Natural killer cell (primary cell): ENCODE results near the gene CSF1. TPM values are rescaled to one million over a fixed set of nuclear protein-coding genes. Genes with fewer than 3 reads are reported as not detected.

ENCODE experiments used
- ATAC-seq, 3 donors: fragments of 150-1000 bp in 2 of 3; fragments of 200-7000 bp in 1 of 3; cut with Tn5 transposase; 1 replicate in 1 of 3; 2 replicates in 2 of 3; pipeline ENCODE4 v1.10.0; 2021; ENCODE audit warnings: mild to moderate bottlenecking in 2 of 3, moderate library complexity in 2 of 3
- DNase-seq, 2 donors: peaks; one replicate each; pipeline versions ENCODE4 v3.0.0 to v3.0.0-alpha.2; 2013 to 2021; ENCODE audit warnings: mixed read lengths in 1 of 2
- H3K27ac ChIP-seq: one replicate; pipeline ENCODE4 v1.5.1; 2013; ENCODE audit warnings: mild to moderate bottlenecking, low read length
- H3K27me3 ChIP-seq: one replicate; pipeline ENCODE4 v1.6.1; 2013; ENCODE audit warnings: low read length; ENCODE audit not compliant: control insufficient read depth, insufficient read depth
- H3K36me3 ChIP-seq: one replicate; pipeline ENCODE4 v1.6.1; 2013; ENCODE audit warnings: low read length; ENCODE audit not compliant: control insufficient read depth, insufficient read depth
- H3K4me1 ChIP-seq: one replicate; pipeline ENCODE4 v1.6.1; 2013; ENCODE audit warnings: low read length; ENCODE audit not compliant: control insufficient read depth, insufficient read depth
- H3K4me3 ChIP-seq: one replicate; pipeline ENCODE4 v1.5.1; 2013; ENCODE audit warnings: low read length
- H3K9me3 ChIP-seq: one replicate; pipeline ENCODE4 v1.6.1; 2013; ENCODE audit warnings: low read length; ENCODE audit not compliant: control insufficient read depth, insufficient read depth
- H3K27ac Mint-ChIP-seq, 2 donors: one replicate each; pipeline ENCODE4 v1.8.0; 2022; ENCODE audit warnings: mild to moderate bottlenecking in 2 of 2, mixed read lengths in 2 of 2, moderate library complexity in 1 of 2
- H3K27me3 Mint-ChIP-seq, 2 donors: one replicate each; pipeline ENCODE4 v1.8.0; 2022; ENCODE audit warnings: low read depth in 2 of 2, mixed read lengths in 2 of 2
- H3K36me3 Mint-ChIP-seq: one replicate; pipeline ENCODE4 v1.8.0; 2022; ENCODE audit warnings: mixed read lengths
- H3K4me1 Mint-ChIP-seq, 2 donors: one replicate each; pipeline ENCODE4 v1.8.0; 2022; ENCODE audit warnings: mixed read lengths in 2 of 2
- H3K4me3 Mint-ChIP-seq: one replicate; pipeline ENCODE4 v1.8.0; 2022; ENCODE audit warnings: mild to moderate bottlenecking, moderate library complexity, mixed read lengths
- H3K9me3 Mint-ChIP-seq, 2 donors: one replicate each; pipeline ENCODE4 v1.8.0; 2022; ENCODE audit warnings: mixed read lengths in 2 of 2
- CTCF ChIP-seq: fragments of 200-600 bp; IDR thresholded peaks from one replicate; pipeline ENCODE4 v1.8.0; 2022; ENCODE audit warnings: antibody characterized with exemption
- WGBS: methylation state at CpG from one replicate; pipeline ENCODE4 v1.1.7; 2013; ENCODE audit warnings: missing lambda C conversion rate; ENCODE audit not compliant: insufficient coverage; 5-methylcytosine and 5-hydroxymethylcytosine counted together
- intact Hi-C: fragments of 100-400 bp; cut with micrococcal nuclease; formaldehyde crosslinking; loops from one replicate; pipeline ENCODE4 v1.14.2; 2022
- total RNA-seq, 4 donors: library from RNA; stranded (reverse); fragments of 120-200 nt in 1 of 4; gene quantifications; one replicate each; pipeline versions ENCODE4 v1.2.3 to v1.2.4, GENCODE V29; 2013 to 2022

The CSF1 gene
- total RNA-seq, 3 donors from 2014 or later (not counting 1 experiment from before 2014, with no cell fraction given): 2.1 to 57.9 (median 3.7) TPM

DNA sequence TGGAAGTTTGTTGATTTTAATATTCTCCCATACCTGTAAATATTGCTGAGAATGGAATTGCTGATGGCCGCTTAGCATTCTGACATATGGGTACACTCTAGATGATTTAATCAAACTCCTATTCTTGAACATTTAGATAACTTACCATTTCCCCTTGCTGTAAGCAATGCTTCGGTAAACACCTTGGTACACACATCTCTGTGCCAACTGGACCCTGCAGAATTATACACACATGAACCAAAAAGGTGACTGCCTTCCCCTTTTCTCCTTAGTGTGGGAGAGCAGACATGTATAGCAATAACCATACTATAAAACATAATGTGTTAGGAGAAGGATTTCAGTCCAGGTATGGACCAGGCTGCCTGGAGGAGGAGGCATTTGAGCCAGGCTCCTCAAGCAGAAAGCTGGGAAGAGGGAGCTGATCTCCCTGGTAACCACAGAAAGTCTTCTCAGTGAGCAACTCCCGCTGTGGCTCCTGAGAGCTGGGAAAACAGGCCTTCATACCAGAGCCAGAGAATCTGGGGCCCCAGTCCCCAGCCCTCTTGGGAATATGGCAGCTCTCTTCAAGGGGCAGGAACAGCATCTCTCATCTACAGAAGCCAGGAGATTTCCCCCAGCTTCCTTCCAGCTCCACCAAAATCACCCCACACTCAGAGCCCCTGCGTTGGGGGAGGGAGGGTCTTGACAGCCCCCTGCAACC, 33.9 kb upstream of the CSF1 start:
- intact Hi-C loops: no loop called here
- DNase-seq (no peak), ATAC-seq (no peak)
- H3K27ac ChIP-seq: no peak overlapping the region
- no peak overlapping the region for H3K4me3 ChIP-seq
- WGBS: 87% methylated on average over 4 of the region's 4 CpGs
- H3K27me3 ChIP-seq: peaks cover 4% of the 10 kb centered on the region
- no peaks in the 10 kb centered on the region for H3K36me3 ChIP-seq
- Mint-ChIP-seq H3K4me3 (no peak overlapping the region), H3K27me3 (peaks cover 13 to 21% of the 10 kb centered on the region in 2 donors), H3K4me1 (no peaks in the 10 kb centered on the region), H3K36me3 (no peaks in the 10 kb centered on the region), H3K9me3 (no peaks in the 10 kb centered on the region), H3K27ac (no peak overlapping the region)
- no peak for TF ChIP-seq CTCF
- H3K4me1 ChIP-seq: no peaks in the 10 kb centered on the region
- H3K9me3 ChIP-seq: no peaks in the 10 kb centered on the region

- H3K4me3 ChIP-seq: no peak overlapping the region
- no peak overlapping the region for H3K27ac ChIP-seq
- DNase-seq (no peak), ATAC-seq (no peak)
- no peaks in the 10 kb centered on the region for H3K4me1 ChIP-seq
- H3K27me3 ChIP-seq: peaks cover 4% of the 10 kb centered on the region
- H3K36me3 Mint-ChIP-seq: no peaks in the 10 kb centered on the region
- H3K27me3 Mint-ChIP-seq: peaks cover 13 to 21% of the 10 kb centered on the region in 2 donors
- WGBS: 91% methylated on average over 13 of the region's 13 CpGs
- no peaks in the 10 kb centered on the region for H3K36me3 ChIP-seq
- intact Hi-C loops: no loop called here
- H3K4me3 Mint-ChIP-seq: no peak overlapping the region
- TF ChIP-seq CTCF: no peak
- no peak overlapping the region for H3K27ac Mint-ChIP-seq
- H3K9me3 ChIP-seq: no peaks in the 10 kb centered on the region
- H3K9me3 Mint-ChIP-seq: no peaks in the 10 kb centered on the region
- H3K4me1 Mint-ChIP-seq: no peaks in the 10 kb centered on the region
Observed at GRCh38 chr1:109877317-109877771, 33.3 kb upstream of the CSF1 start.

DNA sequence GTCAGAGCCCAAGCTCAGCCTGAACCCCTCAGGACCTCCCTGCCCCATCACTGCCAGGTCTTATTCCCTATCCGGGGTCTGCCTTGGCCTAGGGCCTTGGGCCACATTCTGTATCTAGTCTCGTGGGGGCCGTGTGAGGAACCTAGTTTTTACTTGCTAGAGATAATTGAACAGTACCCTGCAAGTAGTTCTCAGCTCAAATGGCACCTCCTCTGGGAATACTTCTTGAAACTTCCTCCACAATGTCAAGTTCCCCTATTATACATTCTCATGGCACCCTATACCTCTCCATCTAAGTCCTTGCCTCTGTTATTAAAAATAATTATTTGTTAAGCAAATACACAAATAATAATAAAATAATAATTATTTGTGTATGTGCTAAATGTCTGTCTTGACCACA, 32.9 kb upstream of the CSF1 start:
- intact Hi-C loops: no loop called here
- H3K27ac ChIP-seq: no peak overlapping the region

More for the DNA sequence above, 32.9 kb upstream of the CSF1 start:
- no peaks in the 10 kb centered on the region for H3K4me1 Mint-ChIP-seq
- H3K9me3 Mint-ChIP-seq: no peaks in the 10 kb centered on the region
- H3K4me1 ChIP-seq: no peaks in the 10 kb centered on the region
- peaks cover 4% of the 10 kb centered on the region for H3K27me3 ChIP-seq
- ATAC-seq (no peak), DNase-seq (no peak)
- no peaks in the 10 kb centered on the region for H3K36me3 ChIP-seq
- H3K27ac Mint-ChIP-seq: no peak overlapping the region
- no peaks in the 10 kb centered on the region for H3K9me3 ChIP-seq
- no peak overlapping the region for H3K4me3 ChIP-seq
- no peaks in the 10 kb centered on the region for H3K36me3 Mint-ChIP-seq
- WGBS: 82% methylated on average over 3 of the region's 3 CpGs
- no peak overlapping the region for H3K4me3 Mint-ChIP-seq
- TF ChIP-seq CTCF: no peak
- peaks cover 13 to 21% of the 10 kb centered on the region in 2 donors for H3K27me3 Mint-ChIP-seq
